MG63 (cell line): ENCODE measurements around the gene RAMP1. TPM values are rescaled to one million over a fixed set of nuclear protein-coding genes. Genes with fewer than 3 reads are reported as not detected.
"Not testable (repeated sequence)": the region's sequence is repeated elsewhere in the genome, so short reads cannot be mapped to it uniquely, and the experiment has no call there.

Source experiments
- DNase-seq: peaks from one replicate; pipeline ENCODE4 v3.0.0-alpha.2; 2020
- H3K27me3 ChIP-seq: fragments of 250-450 bp; sonication (Bioruptor Pico); 2 replicates; pipeline ENCODE4 v1.5.1; 2020; ENCODE audit warnings: mild to moderate bottlenecking, moderate library complexity
- H3K36me3 ChIP-seq: fragments of 250-450 bp; sonication (Bioruptor Pico); 2 replicates; pipeline ENCODE4 v1.5.1; 2020; ENCODE audit warnings: mild to moderate bottlenecking, moderate library complexity
- H3K4me3 ChIP-seq: fragments of 250-450 bp; sonication (Bioruptor Pico); 2 replicates; pipeline ENCODE4 v1.5.1; 2020; ENCODE audit warnings: mild to moderate bottlenecking, moderate library complexity
- H3K9me3 ChIP-seq: fragments of 250-450 bp; sonication (Bioruptor Pico); 2 replicates; pipeline ENCODE4 v1.5.1; 2020; ENCODE audit warnings: mild to moderate bottlenecking, moderate library complexity
- total RNA-seq: library from RNA; depleted of rRNA; stranded (reverse); fragments of >200 nt; shearing (Covaris generic); gene quantifications from 2 replicates; pipeline ENCODE4 v1.2.3, GENCODE V29; 2014; ENCODE audit warnings: low replicate concordance; rRNA removed

Gene RAMP1
- total RNA-seq, result 125 and 192 TPM in 2 replicates

GRCh38 chr2:237859533-237860272 lies at the start of gene RAMP1:
Gene RAMP1, plus strand, starts transcription at chr2:237859623. Its CDS starts 53 bp downstream, at chr2:237859676.
- Histone ChIP-seq H3K27me3 (no peaks in the 10 kb centered on the region), H3K36me3 (peaks cover 21% of the 10 kb centered on the region), H3K4me3 (peak within 1 kb of the TSS; percentile 72), H3K9me3 (no peaks in the 10 kb centered on the region)
- peak; percentile 58 for DNase-seq

- Histone ChIP-seq H3K4me3 (no peak overlapping the region), H3K27me3 (peaks cover 31% of the 10 kb centered on the region), H3K9me3 (no peaks in the 10 kb centered on the region), H3K36me3 (no peaks in the 10 kb centered on the region)
- DNase-seq, result no peak
Observed at GRCh38 chr2:237815637-237816036, 43.8 kb upstream of the RAMP1 start.

- DNase-seq, result no peak
- Histone ChIP-seq H3K36me3 (no peaks in the 10 kb centered on the region), H3K27me3 (peaks cover 28% of the 10 kb centered on the region), H3K9me3 (no peaks in the 10 kb centered on the region), H3K4me3 (no peak overlapping the region)
Observed at GRCh38 chr2:237816531-237816930, 42.9 kb upstream of the RAMP1 start.

- Histone ChIP-seq H3K9me3 (no peaks in the 10 kb centered on the region), H3K27me3 (peaks cover 13% of the 10 kb centered on the region; the same call in 1 of the 2 replicates), H3K36me3 (no peaks in the 10 kb centered on the region), H3K4me3 (no peak overlapping the region)
- no peak for DNase-seq
Observed at GRCh38 chr2:237818066-237818473, 41.4 kb upstream of the RAMP1 start.

- Histone ChIP-seq H3K4me3 (no peak overlapping the region), H3K36me3 (no peaks in the 10 kb centered on the region), H3K27me3 (peaks cover 6% of the 10 kb centered on the region; the same call in 1 of the 2 replicates), H3K9me3 (no peaks in the 10 kb centered on the region)
- DNase-seq, result no peak
Observed at GRCh38 chr2:237819231-237819630, 40.2 kb upstream of the RAMP1 start.

- Histone ChIP-seq H3K9me3 (no peaks in the 10 kb centered on the region), H3K27me3 (peaks cover 4% of the 10 kb centered on the region; the same call in 1 of the 2 replicates), H3K36me3 (no peaks in the 10 kb centered on the region), H3K4me3 (no peak overlapping the region)
- no peak for DNase-seq
Observed at GRCh38 chr2:237820421-237820820, 39.0 kb upstream of the RAMP1 start.

- Histone ChIP-seq H3K9me3 (no peaks in the 10 kb centered on the region), H3K4me3 (no peak overlapping the region), H3K27me3 (no peaks in the 10 kb centered on the region), H3K36me3 (no peaks in the 10 kb centered on the region)
- no peak for DNase-seq
Observed at GRCh38 chr2:237823544-237823943, 35.9 kb upstream of the RAMP1 start.

- Histone ChIP-seq H3K9me3 (no peaks in the 10 kb centered on the region), H3K27me3 (no peaks in the 10 kb centered on the region), H3K36me3 (no peaks in the 10 kb centered on the region), H3K4me3 (no peak overlapping the region)
- no peak for DNase-seq
Observed at GRCh38 chr2:237824085-237824484, 35.3 kb upstream of the RAMP1 start.

- Histone ChIP-seq H3K4me3 (no peak overlapping the region), H3K27me3 (no peaks in the 10 kb centered on the region), H3K36me3 (no peaks in the 10 kb centered on the region), H3K9me3 (no peaks in the 10 kb centered on the region)
- DNase-seq, result no peak
Observed at GRCh38 chr2:237827421-237827987, 31.9 kb upstream of the RAMP1 start.

GRCh38 chr2:237830522-237830921 lies 28.9 kb upstream of the RAMP1 start:
- no peak for DNase-seq
- H3K9me3 ChIP-seq, result no peaks in the 10 kb centered on the region
- no peak overlapping the region for H3K4me3 ChIP-seq
- H3K36me3 ChIP-seq, result no peaks in the 10 kb centered on the region
- no peaks in the 10 kb centered on the region for H3K27me3 ChIP-seq

- DNase-seq, result no peak
- Histone ChIP-seq H3K36me3 (no peaks in the 10 kb centered on the region), H3K9me3 (0 out of 2 replicates have a peak, but pooled peaks cover 3% of the 10 kb centered on the region), H3K27me3 (no peaks in the 10 kb centered on the region), H3K4me3 (no peak overlapping the region)
Observed at GRCh38 chr2:237833546-237833945, 25.9 kb upstream of the RAMP1 start.

- H3K36me3 ChIP-seq, result no peaks in the 10 kb centered on the region
- H3K4me3 ChIP-seq, result no peak overlapping the region
- 0 out of 2 replicates have a peak, but pooled peaks cover 3% of the 10 kb centered on the region for H3K9me3 ChIP-seq
- H3K27me3 ChIP-seq, result no peaks in the 10 kb centered on the region
- no peak for DNase-seq
Observed at GRCh38 chr2:237835372-237835771, 24.1 kb upstream of the RAMP1 start.

- no peak for DNase-seq
- Histone ChIP-seq H3K9me3 (peaks cover 7% of the 10 kb centered on the region; the same call in 1 of the 2 replicates), H3K4me3 (no peak overlapping the region), H3K27me3 (0 out of 2 replicates have a peak, but pooled peaks cover 2% of the 10 kb centered on the region), H3K36me3 (no peaks in the 10 kb centered on the region)
Observed at GRCh38 chr2:237841051-237841450, 18.4 kb upstream of the RAMP1 start.

- not testable (repeated sequence) for DNase-seq, H3K36me3 ChIP-seq, H3K9me3 ChIP-seq, H3K27me3 ChIP-seq, H3K4me3 ChIP-seq
Observed at GRCh38 chr2:237848940-237849339, 10.5 kb upstream of the RAMP1 start.

- Histone ChIP-seq H3K27me3 (no peaks in the 10 kb centered on the region), H3K36me3 (no peaks in the 10 kb centered on the region), H3K9me3 (no peaks in the 10 kb centered on the region), H3K4me3 (no peak overlapping the region)
- no peak for DNase-seq
Observed at GRCh38 chr2:237854295-237854694, 5.1 kb upstream of the RAMP1 start.

GRCh38 chr2:237857791-237858190 lies 1.6 kb upstream of the RAMP1 start:
- H3K27me3 ChIP-seq, result no peaks in the 10 kb centered on the region
- no peak for DNase-seq
- H3K4me3 ChIP-seq, result no peak overlapping the region
- H3K9me3 ChIP-seq, result no peaks in the 10 kb centered on the region
- H3K36me3 ChIP-seq, result peaks cover 18% of the 10 kb centered on the region

- peak; percentile 82 for DNase-seq
- H3K36me3 ChIP-seq, result peaks cover 18% of the 10 kb centered on the region
- H3K9me3 ChIP-seq, result no peaks in the 10 kb centered on the region
- no peaks in the 10 kb centered on the region for H3K27me3 ChIP-seq
- peak overlapping the region; percentile 72 for H3K4me3 ChIP-seq
Observed at GRCh38 chr2:237858294-237859081, 935 bp upstream of the RAMP1 start.
